ENCODE data around the gene KLK12. TPM values are rescaled to one million over a fixed set of nuclear protein-coding genes. Genes with fewer than 3 reads are reported as not detected.

KLK12 gene
- total and polyA plus RNA-seq, 9 of the 15 experiments (the other 6 are each of a cell fraction or from before 2014, with no cell fraction given), result not detected

GRCh38 chr19:51009061-51009891, 25.5 kb downstream of the KLK12 start:
- Histone ChIP-seq H3K36me3 (ENCODE audit: control insufficient read depth, insufficient read depth, low read length) (no peaks in the 10 kb centered on the region), H3K9me1 (ENCODE audit: control insufficient read depth, insufficient read depth, low read length) (no peaks in the 10 kb centered on the region), H4K20me1 (replicated peaks; ENCODE audit: control insufficient read depth, insufficient read depth, low read length) (peaks cover under 1% of the 10 kb centered on the region; the same call in 1 of the 2 replicates), H3K27me3 (ENCODE audit: control insufficient read depth in 2 of 2, insufficient read depth in 2 of 2, low read length in 2 of 2) (peaks cover 8 to 47% of the 10 kb centered on the region in 2 experiments; a peak in 4 of 5 replicates), H3K4me3 (no peak overlapping the region), H3K4me2 (ENCODE audit: insufficient read depth, low read length) (no peak overlapping the region), H2AFZ (ENCODE audit: low read depth, low read length) (no peak overlapping the region), H3K9me3 (replicated peaks; ENCODE audit: control insufficient read depth, insufficient read depth, low read depth, low read length) (no peaks in the 10 kb centered on the region), H3K79me2 (ENCODE audit: control insufficient read depth, insufficient read depth, low read length) (no peaks in the 10 kb centered on the region), H3K27ac (ENCODE audit: extremely low read depth, low read depth, low read length) (no peak overlapping the region), H3K4me1 (replicated peaks in 1 of 2; ENCODE audit: control insufficient read depth in 2 of 2, insufficient read depth in 2 of 2, low read length in 2 of 2) (no peaks in the 10 kb centered on the region), H3K9ac (ENCODE audit: insufficient read depth in 1 of 2, low read depth in 2 of 2, low read length in 2 of 2) (no peak overlapping the region)
- ChIA-PET POLR2A (no interaction called here), CTCF (ENCODE audit: low intra/inter-chr PET ratio) (no interaction called here)
- intact Hi-C loops (cut with micrococcal nuclease), result no loop called here
- WGBS (ENCODE audit: insufficient coverage, low coverage, missing lambda C conversion rate), result 2% methylated on average over 16 of the region's 19 CpGs
- TF ChIP-seq STAT5B (CRISPR knock-in tag; IDR thresholded peaks at IDR 0.05), result no peak
- TF ChIP-seq TAF9B (IDR thresholded peaks at IDR 0.05; ENCODE audit: partially characterized antibody), result no peak
- TF ChIP-seq CREB5 (CRISPR knock-in tag; IDR thresholded peaks at IDR 0.05), result no peak
- no peak for TF ChIP-seq ZNF609 (CRISPR knock-in tag; IDR thresholded peaks at IDR 0.05; ENCODE audit: borderline replicate concordance)
- no peak for TF ChIP-seq HNRNPUL1 (IDR thresholded peaks at IDR 0.05; ENCODE audit: low read length)
- TF ChIP-seq BACH1 (tag; IDR thresholded peaks at IDR 0.05), result no peak
- no peak for TF ChIP-seq CBFA2T3 (IDR thresholded peaks at IDR 0.05)
- TF ChIP-seq HLTF (IDR thresholded peaks at IDR 0.05), result no peak
- no peak for TF ChIP-seq BCOR (IDR thresholded peaks at IDR 0.05)
- FAIRE-seq (no peak), ATAC-seq (no peak), DNase-seq (ENCODE audit: extremely low read depth in 1 of 4, low spot score in 3 of 4) (no peak)
- in situ Hi-C loops (cut with MboI), result no loop called here
- BruUV-seq (replicated peaks), result no TSS peak

Measured in K562 (cell line).